Measurements from ENCODE around the gene B4GALT5. TPM values are rescaled to one million over a fixed set of nuclear protein-coding genes. Genes with fewer than 3 reads are reported as not detected.
"Not testable (repeated sequence)": the region's sequence is repeated elsewhere in the genome, so short reads cannot be mapped to it uniquely, and the experiment has no call there.

Gene B4GALT5
- total RNA-seq, 1 experiment from 2014 or later: 3.7 TPM

DNA sequence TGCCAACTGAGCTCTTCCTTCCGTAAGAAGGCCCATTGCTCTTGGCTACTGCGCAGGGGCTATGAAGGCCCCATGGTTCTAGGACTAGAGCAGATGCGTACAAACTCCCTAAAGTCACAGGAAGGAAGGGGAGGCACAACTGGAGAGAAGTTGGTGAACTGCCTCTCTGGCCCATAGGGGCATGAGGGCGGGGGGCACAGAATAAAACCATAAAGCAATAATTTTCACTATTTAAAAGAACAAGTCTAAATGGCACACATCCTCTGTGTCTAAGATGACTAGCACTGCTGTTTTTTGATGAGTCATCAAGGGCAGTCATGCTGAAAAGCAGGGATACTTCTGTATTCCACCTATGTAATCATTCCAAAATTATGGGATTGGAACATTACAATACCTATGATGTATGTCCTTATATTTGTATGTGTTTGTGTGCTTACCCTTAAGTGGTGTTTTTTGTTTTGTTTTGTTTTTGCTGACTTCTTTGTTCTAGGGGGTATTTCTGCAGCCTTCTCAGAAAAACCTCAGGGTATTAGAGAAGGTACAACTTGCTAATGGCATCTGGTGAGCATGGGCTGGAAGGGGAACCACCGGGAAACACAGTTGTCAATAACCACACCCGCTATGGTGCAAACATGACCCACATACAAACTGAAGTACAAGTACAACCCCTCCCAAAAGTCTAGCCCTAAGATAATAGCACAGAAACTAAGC is 36.9 kb downstream of the B4GALT5 start:
- Histone ChIP-seq H3K79me2 (ENCODE audit: low read length) (no peaks in the 10 kb centered on the region), H3K4me1 (ENCODE audit: low read length) (peaks cover 20% of the 10 kb centered on the region), H3K27me3 (ENCODE audit: low read length) (0 out of 2 replicates have a peak, but pooled peaks cover 2% of the 10 kb centered on the region), H4K20me1 (ENCODE audit: insufficient read depth, low read depth, low read length) (peaks cover 4% of the 10 kb centered on the region; the same call in 1 of the 2 replicates), H3K9me2 (replicated peaks; ENCODE audit: insufficient read depth, low read length) (no peaks in the 10 kb centered on the region), H3K4me3 (ENCODE audit: low read length) (no peak overlapping the region), H3K9ac (ENCODE audit: low read length) (no peak overlapping the region), H2AFZ (ENCODE audit: low read length) (no peak overlapping the region), H3K27ac (ENCODE audit: low read length) (no peak overlapping the region), H3K4me2 (ENCODE audit: low read depth, low read length, poor library complexity, severe bottlenecking) (no peak overlapping the region), H3K36me3 (ENCODE audit: insufficient read depth, low read length) (no peaks in the 10 kb centered on the region), H3K9me3 (ENCODE audit: low read length) (no peaks in the 10 kb centered on the region)
- no peak for DNase-seq

DNA sequence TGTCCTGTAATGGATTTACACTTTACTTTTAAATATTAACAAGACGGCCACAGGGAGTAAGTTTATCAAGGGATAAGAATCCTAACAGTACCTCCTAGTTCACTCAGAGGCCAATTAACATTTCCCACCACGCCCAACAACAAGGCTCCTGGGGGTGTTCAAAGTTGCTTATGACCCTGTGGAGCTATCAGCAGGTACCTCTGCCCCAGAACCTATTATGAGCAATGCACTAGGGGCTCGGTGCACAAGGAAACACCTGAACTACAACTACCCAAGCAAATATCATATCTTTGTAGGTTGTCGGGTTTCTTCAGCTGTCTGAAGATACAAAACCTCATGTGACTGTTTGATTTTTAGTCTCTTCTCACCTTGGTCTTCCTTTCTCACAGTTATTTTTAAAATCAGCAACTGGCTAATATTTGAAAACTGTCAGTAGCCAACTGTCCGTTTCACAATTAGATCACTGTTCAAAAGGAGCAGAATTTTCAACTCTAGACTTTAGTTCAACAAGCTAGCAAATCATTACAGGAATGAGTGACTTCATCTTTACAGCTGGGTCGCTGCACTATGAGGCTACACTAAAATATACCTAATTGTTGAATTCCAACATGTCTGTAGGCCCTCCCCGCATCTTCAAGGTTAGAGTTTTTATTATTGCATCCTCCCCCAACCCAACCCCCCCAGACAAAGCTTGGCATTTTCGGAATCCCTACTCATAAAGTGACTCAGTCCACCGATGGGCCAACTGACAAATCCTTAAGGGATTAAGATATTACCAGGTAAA is 38.1 kb downstream of the B4GALT5 start:
- Histone ChIP-seq H3K36me3 (ENCODE audit: insufficient read depth, low read length) (no peaks in the 10 kb centered on the region), H3K9me3 (ENCODE audit: low read length) (no peaks in the 10 kb centered on the region), H3K4me1 (ENCODE audit: low read length) (peaks cover 30% of the 10 kb centered on the region), H3K27ac (ENCODE audit: low read length) (no peak overlapping the region), H3K79me2 (ENCODE audit: low read length) (no peaks in the 10 kb centered on the region), H3K4me2 (ENCODE audit: low read depth, low read length, poor library complexity, severe bottlenecking) (no peak overlapping the region), H3K9me2 (replicated peaks; ENCODE audit: insufficient read depth, low read length) (no peaks in the 10 kb centered on the region), H4K20me1 (ENCODE audit: insufficient read depth, low read depth, low read length) (peaks cover 6% of the 10 kb centered on the region; the same call in 1 of the 2 replicates), H3K4me3 (ENCODE audit: low read length) (no peak overlapping the region), H2AFZ (ENCODE audit: low read length) (no peak overlapping the region), H3K27me3 (ENCODE audit: low read length) (0 out of 2 replicates have a peak, but pooled peaks cover 2% of the 10 kb centered on the region), H3K9ac (ENCODE audit: low read length) (no peak overlapping the region)
- no peak for DNase-seq

GRCh38 chr20:49674383-49675352 is 39.0 kb downstream of the B4GALT5 start:
- Histone ChIP-seq H3K79me2 (ENCODE audit: low read length) (no peaks in the 10 kb centered on the region), H3K27me3 (ENCODE audit: low read length) (0 out of 2 replicates have a peak, but pooled peaks cover 2% of the 10 kb centered on the region), H3K4me3 (ENCODE audit: low read length) (no peak overlapping the region), H3K4me2 (ENCODE audit: low read depth, low read length, poor library complexity, severe bottlenecking) (no peak overlapping the region), H3K9me3 (ENCODE audit: low read length) (no peaks in the 10 kb centered on the region), H4K20me1 (ENCODE audit: insufficient read depth, low read depth, low read length) (peaks cover 6% of the 10 kb centered on the region; the same call in 1 of the 2 replicates), H3K27ac (ENCODE audit: low read length) (no peak overlapping the region), H3K36me3 (ENCODE audit: insufficient read depth, low read length) (no peaks in the 10 kb centered on the region), H3K4me1 (ENCODE audit: low read length) (peaks cover 39% of the 10 kb centered on the region), H3K9ac (ENCODE audit: low read length) (no peak overlapping the region), H3K9me2 (replicated peaks; ENCODE audit: insufficient read depth, low read length) (no peaks in the 10 kb centered on the region), H2AFZ (ENCODE audit: low read length) (no peak overlapping the region)
- DNase-seq: peak; percentile 31

GRCh38 chr20:49672096-49672664 is 41.5 kb downstream of the B4GALT5 start:
- peaks cover 55% of the 10 kb centered on the region for H3K4me1 ChIP-seq (ENCODE audit: low read length)
- no peak overlapping the region for H3K27ac ChIP-seq (ENCODE audit: low read length)
- H4K20me1 ChIP-seq (ENCODE audit: insufficient read depth, low read depth, low read length): peaks cover 6% of the 10 kb centered on the region; the same call in 1 of the 2 replicates
- H3K4me3 ChIP-seq (ENCODE audit: low read length): peak overlapping the region; percentile 29; the same call in 1 of the 2 replicates
- no peak overlapping the region for H3K9ac ChIP-seq (ENCODE audit: low read length)
- peak overlapping the region; percentile 60 for H3K4me2 ChIP-seq (ENCODE audit: low read depth, low read length, poor library complexity, severe bottlenecking)
- H3K27me3 ChIP-seq (ENCODE audit: low read length): 0 out of 2 replicates have a peak, but pooled peaks cover 2% of the 10 kb centered on the region
- no peaks in the 10 kb centered on the region for H3K36me3 ChIP-seq (ENCODE audit: insufficient read depth, low read length)
- H3K9me3 ChIP-seq (ENCODE audit: low read length): no peaks in the 10 kb centered on the region
- no peak overlapping the region for H2AFZ ChIP-seq (ENCODE audit: low read length)
- H3K9me2 ChIP-seq (replicated peaks; ENCODE audit: insufficient read depth, low read length): no peaks in the 10 kb centered on the region
- DNase-seq: peak; percentile 66
- H3K79me2 ChIP-seq (ENCODE audit: low read length): no peaks in the 10 kb centered on the region

DNA sequence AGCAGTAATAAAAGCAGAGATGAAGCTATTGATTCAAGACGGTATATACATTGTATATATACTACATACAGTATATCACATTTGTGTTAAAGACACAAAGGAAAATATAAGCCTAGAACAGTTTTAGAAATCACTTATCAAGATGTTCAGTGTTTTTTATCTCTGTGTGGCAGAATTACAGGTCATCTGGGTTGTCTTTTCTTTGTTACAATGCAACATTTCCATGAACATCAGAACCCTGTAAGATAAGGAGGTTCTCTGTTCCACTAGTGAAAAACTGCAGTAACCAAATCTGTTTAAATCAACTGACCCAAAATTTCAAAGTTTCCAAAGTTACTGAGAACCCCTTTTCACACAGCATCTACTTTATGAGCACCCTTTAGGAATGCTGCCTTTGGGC is 42.2 kb downstream of the B4GALT5 start:
- H3K9ac ChIP-seq (ENCODE audit: low read length): no peak overlapping the region
- 0 out of 2 replicates have a peak, but pooled peaks cover 2% of the 10 kb centered on the region for H3K27me3 ChIP-seq (ENCODE audit: low read length)
- H3K79me2 ChIP-seq (ENCODE audit: low read length): no peaks in the 10 kb centered on the region
- H2AFZ ChIP-seq (ENCODE audit: low read length): no peak overlapping the region
- no peak overlapping the region for H3K4me2 ChIP-seq (ENCODE audit: low read depth, low read length, poor library complexity, severe bottlenecking)
- no peak overlapping the region for H3K27ac ChIP-seq (ENCODE audit: low read length)
- peaks cover 50% of the 10 kb centered on the region for H3K4me1 ChIP-seq (ENCODE audit: low read length)
- DNase-seq: no peak
- no peaks in the 10 kb centered on the region for H3K9me2 ChIP-seq (replicated peaks; ENCODE audit: insufficient read depth, low read length)
- H3K9me3 ChIP-seq (ENCODE audit: low read length): no peaks in the 10 kb centered on the region
- H3K4me3 ChIP-seq (ENCODE audit: low read length): no peak overlapping the region
- H3K36me3 ChIP-seq (ENCODE audit: insufficient read depth, low read length): no peaks in the 10 kb centered on the region
- peaks cover 6% of the 10 kb centered on the region; the same call in 1 of the 2 replicates for H4K20me1 ChIP-seq (ENCODE audit: insufficient read depth, low read depth, low read length)

DNA sequence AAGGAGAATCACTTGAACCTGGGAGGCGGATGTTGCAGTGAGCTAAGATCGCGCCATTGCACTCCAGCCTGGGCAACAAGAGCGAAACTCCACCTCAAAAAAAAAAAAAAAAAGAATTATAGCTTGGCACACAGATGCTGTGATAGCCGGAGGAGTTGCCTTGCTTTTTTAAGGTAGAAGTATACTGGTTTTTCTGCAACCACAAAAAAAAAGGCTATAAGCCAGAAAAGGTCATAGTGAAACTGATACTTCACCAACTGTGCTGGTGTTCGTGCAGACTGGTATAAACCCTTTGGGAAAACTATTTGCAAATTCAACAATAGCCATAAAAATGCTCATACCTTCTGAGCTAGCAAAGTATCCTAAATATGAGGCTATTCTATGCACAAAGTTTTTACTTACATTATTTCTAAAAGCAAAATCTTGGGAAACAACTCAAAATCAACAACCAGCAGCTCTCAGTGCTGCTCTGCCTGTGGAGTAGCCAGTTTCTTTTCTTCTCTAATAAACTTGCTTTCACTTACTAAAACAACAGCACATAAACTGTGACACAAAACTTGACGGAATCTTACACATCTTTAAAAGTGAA is 44.0 kb downstream of the B4GALT5 start:
- peak overlapping the region; percentile 60 for H3K4me3 ChIP-seq (ENCODE audit: low read length)
- H3K9me3 ChIP-seq (ENCODE audit: low read length): no peaks in the 10 kb centered on the region
- H3K9me2 ChIP-seq (replicated peaks; ENCODE audit: insufficient read depth, low read length): no peaks in the 10 kb centered on the region
- no peak overlapping the region; the same call in 1 of the 2 replicates for H3K27ac ChIP-seq (ENCODE audit: low read length)
- peak; percentile 65 for DNase-seq
- no peaks in the 10 kb centered on the region for H3K36me3 ChIP-seq (ENCODE audit: insufficient read depth, low read length)
- H3K4me1 ChIP-seq (ENCODE audit: low read length): peaks cover 47% of the 10 kb centered on the region
- H4K20me1 ChIP-seq (ENCODE audit: insufficient read depth, low read depth, low read length): peaks cover 9% of the 10 kb centered on the region; the same call in 1 of the 2 replicates
- H3K79me2 ChIP-seq (ENCODE audit: low read length): no peaks in the 10 kb centered on the region
- no peak overlapping the region for H2AFZ ChIP-seq (ENCODE audit: low read length)
- H3K9ac ChIP-seq (ENCODE audit: low read length): peak overlapping the region; percentile 46; the same call in 1 of the 2 replicates
- peak overlapping the region; percentile 83 for H3K4me2 ChIP-seq (ENCODE audit: low read depth, low read length, poor library complexity, severe bottlenecking)
- 0 out of 2 replicates have a peak, but pooled peaks cover 2% of the 10 kb centered on the region for H3K27me3 ChIP-seq (ENCODE audit: low read length)

- not testable (repeated sequence) for H3K9me3 ChIP-seq (ENCODE audit: low read length); H3K9me2 ChIP-seq (replicated peaks; ENCODE audit: insufficient read depth, low read length); H3K27ac ChIP-seq (ENCODE audit: low read length); H2AFZ ChIP-seq (ENCODE audit: low read length); H3K9ac ChIP-seq (ENCODE audit: low read length); H3K79me2 ChIP-seq (ENCODE audit: low read length); H3K36me3 ChIP-seq (ENCODE audit: insufficient read depth, low read length); H3K27me3 ChIP-seq (ENCODE audit: low read length); DNase-seq
- Histone ChIP-seq H3K4me3 (ENCODE audit: low read length) (peak overlapping the region; percentile 60; the same call in 1 of the 2 replicates), H3K4me2 (ENCODE audit: low read depth, low read length, poor library complexity, severe bottlenecking) (peak overlapping the region; percentile 83), H4K20me1 (ENCODE audit: insufficient read depth, low read depth, low read length) (peaks cover 11% of the 10 kb centered on the region; the same call in 1 of the 2 replicates), H3K4me1 (ENCODE audit: low read length) (peaks cover 47% of the 10 kb centered on the region)
Observed at GRCh38 chr20:49668878-49669195, 44.8 kb downstream of the B4GALT5 start.
